ENCODE measurements around the gene PRDM16. TPM values are rescaled to one million over a fixed set of nuclear protein-coding genes. Genes with fewer than 3 reads are reported as not detected.

Gene PRDM16
- total RNA-seq, 1 experiment from 2014 or later, result not detected

DNA sequence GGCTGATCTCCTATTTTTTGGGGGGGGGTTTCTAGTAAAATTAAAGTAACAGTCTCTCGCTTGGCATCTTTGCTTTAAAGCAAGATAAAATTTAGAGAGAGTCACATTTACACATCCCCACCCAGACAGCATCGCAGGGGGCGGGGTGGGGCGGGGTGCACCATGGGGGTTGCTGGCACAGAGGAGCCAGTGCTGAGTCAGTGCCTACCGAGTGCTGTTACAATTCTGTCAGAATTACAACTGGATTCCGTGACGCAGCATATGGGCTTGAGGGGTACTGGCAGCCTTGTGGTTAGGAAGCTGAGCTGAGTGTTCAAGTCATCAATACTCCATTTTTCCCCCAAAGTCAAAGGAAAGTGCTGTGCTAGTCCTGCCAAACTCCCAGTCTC lies 175.9 kb downstream of the PRDM16 start:
- ChIA-PET POLR2A (no interaction called here), CTCF (interaction anchor here (0.7 kb wide), 1 partner anchor 1101 kb away, joined by 3 read pairs; no protein-coding TSS in a partner anchor)
- no peak for DNase-seq (ENCODE audit: unreplicated experiment)
- H3K27me3 Mint-ChIP-seq (ENCODE audit: insufficient read depth, unreplicated experiment), result no peaks in the 10 kb centered on the region
- peaks cover 13% of the 10 kb centered on the region for H3K9me3 Mint-ChIP-seq (ENCODE audit: unreplicated experiment)
- no peaks in the 10 kb centered on the region for H3K4me1 Mint-ChIP-seq (ENCODE audit: insufficient read depth, unreplicated experiment)
- intact Hi-C loops (cut with micrococcal nuclease), result no loop called here
- H3K4me3 Mint-ChIP-seq (ENCODE audit: unreplicated experiment), result no peak overlapping the region
- BruUV-seq (replicated peaks), result no TSS peak
- TF ChIP-seq, protein P1, sequence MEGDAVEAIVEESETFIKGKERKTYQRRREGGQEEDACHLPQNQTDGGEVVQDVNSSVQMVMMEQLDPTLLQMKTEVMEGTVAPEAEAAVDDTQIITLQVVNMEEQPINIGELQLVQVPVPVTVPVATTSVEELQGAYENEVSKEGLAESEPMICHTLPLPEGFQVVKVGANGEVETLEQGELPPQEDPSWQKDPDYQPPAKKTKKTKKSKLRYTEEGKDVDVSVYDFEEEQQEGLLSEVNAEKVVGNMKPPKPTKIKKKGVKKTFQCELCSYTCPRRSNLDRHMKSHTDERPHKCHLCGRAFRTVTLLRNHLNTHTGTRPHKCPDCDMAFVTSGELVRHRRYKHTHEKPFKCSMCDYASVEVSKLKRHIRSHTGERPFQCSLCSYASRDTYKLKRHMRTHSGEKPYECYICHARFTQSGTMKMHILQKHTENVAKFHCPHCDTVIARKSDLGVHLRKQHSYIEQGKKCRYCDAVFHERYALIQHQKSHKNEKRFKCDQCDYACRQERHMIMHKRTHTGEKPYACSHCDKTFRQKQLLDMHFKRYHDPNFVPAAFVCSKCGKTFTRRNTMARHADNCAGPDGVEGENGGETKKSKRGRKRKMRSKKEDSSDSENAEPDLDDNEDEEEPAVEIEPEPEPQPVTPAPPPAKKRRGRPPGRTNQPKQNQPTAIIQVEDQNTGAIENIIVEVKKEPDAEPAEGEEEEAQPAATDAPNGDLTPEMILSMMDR (IDR thresholded peaks at IDR 0.05; ENCODE audit: unreplicated experiment), result no peak
- H3K36me3 Mint-ChIP-seq (ENCODE audit: insufficient read depth, unreplicated experiment), result no peaks in the 10 kb centered on the region
- H3K27ac Mint-ChIP-seq (ENCODE audit: low read depth, unreplicated experiment), result no peak overlapping the region

DNA sequence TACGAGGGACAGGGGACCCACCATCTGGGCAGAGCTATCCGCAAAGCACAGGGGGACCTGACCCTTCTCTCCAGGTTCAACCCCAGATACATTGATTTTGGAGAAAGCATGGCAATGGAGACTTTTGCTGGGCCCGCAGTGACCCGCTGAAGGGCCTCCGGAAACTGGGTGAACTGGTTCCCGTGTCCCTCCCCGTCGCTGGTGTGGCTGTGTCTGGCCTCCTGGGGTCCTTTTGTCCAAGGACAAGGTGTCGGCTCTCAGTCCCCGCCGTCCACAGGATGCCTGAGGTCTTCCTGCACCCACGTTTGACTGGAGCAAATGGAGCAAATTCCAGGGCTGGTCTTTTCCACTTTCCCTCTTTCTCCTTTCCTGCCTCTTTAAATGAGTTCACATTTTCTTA lies 176.3 kb downstream of the PRDM16 start:
- CTCF ChIA-PET, result interaction anchor here (0.7 kb wide), 1 partner anchor 1102 kb away, joined by 3 read pairs; no protein-coding TSS in a partner anchor
- intact Hi-C loops (cut with micrococcal nuclease), result no loop called here
- no peaks in the 10 kb centered on the region for H3K27me3 Mint-ChIP-seq (ENCODE audit: insufficient read depth, unreplicated experiment)
- POLR2A ChIA-PET, result no interaction called here
- H3K4me3 Mint-ChIP-seq (ENCODE audit: unreplicated experiment), result no peak overlapping the region
- BruUV-seq (replicated peaks), result no TSS peak
- H3K36me3 Mint-ChIP-seq (ENCODE audit: insufficient read depth, unreplicated experiment), result no peaks in the 10 kb centered on the region
- no peak overlapping the region for H3K27ac Mint-ChIP-seq (ENCODE audit: low read depth, unreplicated experiment)
- H3K9me3 Mint-ChIP-seq (ENCODE audit: unreplicated experiment), result peaks cover 9% of the 10 kb centered on the region
- no peaks in the 10 kb centered on the region for H3K4me1 Mint-ChIP-seq (ENCODE audit: insufficient read depth, unreplicated experiment)
- DNase-seq (ENCODE audit: unreplicated experiment), result no peak
- TF ChIP-seq, protein P1 (IDR thresholded peaks at IDR 0.05; ENCODE audit: unreplicated experiment), result no peak

DNA sequence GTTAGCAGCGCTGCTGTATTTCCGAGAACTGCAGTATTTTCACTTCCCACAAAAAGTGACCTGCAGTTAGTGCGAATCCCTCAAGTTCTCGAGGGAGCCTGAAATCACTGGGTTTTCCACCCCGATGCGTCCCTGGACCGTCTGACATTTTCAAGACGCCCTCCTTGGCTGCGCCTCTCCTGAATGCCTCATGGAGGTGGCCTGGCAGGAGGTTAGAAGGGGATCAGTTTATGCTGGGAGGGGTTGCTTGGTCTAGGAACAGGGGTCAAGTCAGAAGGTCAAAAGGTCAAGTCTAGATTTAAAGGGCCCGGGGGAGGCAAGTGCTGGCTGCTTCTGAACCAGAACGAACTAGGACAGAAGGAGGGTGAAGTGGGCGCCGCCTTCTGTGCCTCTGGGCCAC lies 176.8 kb downstream of the PRDM16 start:
- ChIA-PET POLR2A (no interaction called here), CTCF (no interaction called here)
- TF ChIP-seq, protein P1 (IDR thresholded peaks at IDR 0.05; ENCODE audit: unreplicated experiment), result no peak
- Mint-ChIP-seq H3K9me3 (ENCODE audit: unreplicated experiment) (peaks cover 7% of the 10 kb centered on the region), H3K27me3 (ENCODE audit: insufficient read depth, unreplicated experiment) (no peaks in the 10 kb centered on the region), H3K4me3 (ENCODE audit: unreplicated experiment) (no peak overlapping the region), H3K27ac (ENCODE audit: low read depth, unreplicated experiment) (no peak overlapping the region), H3K36me3 (ENCODE audit: insufficient read depth, unreplicated experiment) (no peaks in the 10 kb centered on the region), H3K4me1 (ENCODE audit: insufficient read depth, unreplicated experiment) (no peaks in the 10 kb centered on the region)
- intact Hi-C loops (cut with micrococcal nuclease), result no loop called here
- DNase-seq (ENCODE audit: unreplicated experiment), result no peak
- BruUV-seq (replicated peaks), result no TSS peak

DNA sequence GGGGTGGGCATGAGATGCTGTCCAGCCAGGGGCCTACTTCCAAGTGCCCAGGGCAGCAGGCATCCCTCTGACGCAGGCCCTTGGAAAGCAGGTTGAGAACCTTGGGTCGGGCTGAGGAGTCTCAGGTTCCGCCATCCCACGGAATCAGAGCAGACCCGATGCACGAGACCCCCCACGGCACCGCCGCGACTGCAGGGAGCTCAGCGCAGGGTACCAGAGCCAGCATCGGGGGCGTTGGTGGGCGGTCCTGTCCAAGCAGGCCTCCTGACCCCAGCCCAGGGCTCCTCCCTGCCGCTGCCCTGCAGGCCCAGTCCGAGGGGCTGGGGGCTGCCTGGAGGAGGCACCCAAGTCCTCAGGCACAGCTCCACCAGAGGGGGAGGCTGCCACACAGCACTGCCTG lies 177.2 kb downstream of the PRDM16 start:
- H3K27me3 Mint-ChIP-seq (ENCODE audit: insufficient read depth, unreplicated experiment), result no peaks in the 10 kb centered on the region
- H3K4me3 Mint-ChIP-seq (ENCODE audit: unreplicated experiment), result no peak overlapping the region
- TF ChIP-seq, protein P1 (IDR thresholded peaks at IDR 0.05; ENCODE audit: unreplicated experiment), result no peak
- no peaks in the 10 kb centered on the region for H3K4me1 Mint-ChIP-seq (ENCODE audit: insufficient read depth, unreplicated experiment)
- no peaks in the 10 kb centered on the region for H3K36me3 Mint-ChIP-seq (ENCODE audit: insufficient read depth, unreplicated experiment)
- no peak overlapping the region for H3K27ac Mint-ChIP-seq (ENCODE audit: low read depth, unreplicated experiment)
- DNase-seq (ENCODE audit: unreplicated experiment), result no peak
- ChIA-PET CTCF (no interaction called here), POLR2A (no interaction called here)
- no TSS peak for BruUV-seq (replicated peaks)
- H3K9me3 Mint-ChIP-seq (ENCODE audit: unreplicated experiment), result peaks cover 6% of the 10 kb centered on the region
- intact Hi-C loops (cut with micrococcal nuclease), result no loop called here

All from MCF 10A (cell line).